Caco-2 (cell line): ENCODE data around the gene ZSCAN2. TPM values are rescaled to one million over a fixed set of nuclear protein-coding genes. Genes with fewer than 3 reads are reported as not detected.

Experiments
- BruUV-seq: library from RNA; stranded (reverse); fragments of 400-500 nt; replicated peaks from 2 replicates; lab custom pipeline; 2021; lab: Mats Ljungman, UMichigan
- CTCF ChIA-PET: fragments of 300-600 bp; sonication (Branson Sonifier 250); formaldehyde crosslinking; loops from one replicate; lab custom pipeline; 2022; ENCODE audit warnings: antibody characterized with exemption; lab: Charles Lee
- POLR2A ChIA-PET: fragments of 300-600 bp; sonication (Branson Sonifier 250); formaldehyde crosslinking; loops from one replicate; lab custom pipeline; 2022; ENCODE audit warnings: antibody characterized with exemption; lab: Charles Lee
- DNase-seq, 2 experiments: peaks; one replicate each; pipeline versions ENCODE4 v3.0.0 to v3.0.0-alpha.2; 2020 to 2022
- H3K27me3 ChIP-seq: replicated peaks from 2 replicates; pipeline ENCODE4 v1.6.0; 2011; ENCODE audit warnings: low read length; ENCODE audit not compliant: control insufficient read depth, insufficient read depth
- H3K36me3 ChIP-seq: 2 replicates; pipeline ENCODE4 v1.5.1; 2011; ENCODE audit warnings: low read length; ENCODE audit not compliant: control insufficient read depth, insufficient read depth
- H3K4me1 ChIP-seq: fragments of 250-450 bp; sonication (Bioruptor Pico); 2 replicates; pipeline ENCODE4 v1.5.1; 2020; ENCODE audit warnings: mild to moderate bottlenecking
- H3K4me3 ChIP-seq: 2 replicates; pipeline ENCODE4 v1.5.1; 2011; ENCODE audit warnings: low read depth, mild to moderate bottlenecking, control low read depth, low read length
- H3K9me3 ChIP-seq: fragments of 250-450 bp; sonication (Bioruptor Pico); 2 replicates; pipeline ENCODE4 v1.5.1; 2020; ENCODE audit warnings: mild to moderate bottlenecking, moderate library complexity
- H3K27ac Mint-ChIP-seq: one replicate; pipeline ENCODE4 v1.8.0; 2022; ENCODE audit warnings: mixed read lengths; ENCODE audit not compliant: unreplicated experiment
- H3K27me3 Mint-ChIP-seq: one replicate; pipeline ENCODE4 v1.8.0; 2022; ENCODE audit warnings: mixed read lengths; ENCODE audit not compliant: insufficient read depth, unreplicated experiment
- H3K36me3 Mint-ChIP-seq: one replicate; pipeline ENCODE4 v1.8.0; 2022; ENCODE audit warnings: mild to moderate bottlenecking, mixed read lengths; ENCODE audit not compliant: insufficient read depth, unreplicated experiment
- H3K4me1 Mint-ChIP-seq: one replicate; pipeline ENCODE4 v1.8.0; 2022; ENCODE audit warnings: low read depth, mixed read lengths; ENCODE audit not compliant: unreplicated experiment
- H3K4me3 Mint-ChIP-seq: one replicate; pipeline ENCODE4 v1.8.0; 2022; ENCODE audit warnings: mild to moderate bottlenecking, moderate library complexity, mixed read lengths; ENCODE audit not compliant: unreplicated experiment
- H3K9me3 Mint-ChIP-seq: one replicate; pipeline ENCODE4 v1.8.0; 2022; ENCODE audit warnings: mixed read lengths; ENCODE audit not compliant: unreplicated experiment
- CTCF ChIP-seq, 2 experiments: fragments of 200-600 bp in 1 of 2; IDR thresholded peaks; 1 replicate in 1 of 2; 2 replicates in 1 of 2; pipeline versions ENCODE4 v1.5.1 to v1.8.0; 2011 to 2022; ENCODE audit warnings: antibody characterized with exemption in 1 of 2, control low read depth in 1 of 2, inconsistent platforms in 1 of 2, low read depth in 1 of 2, low read length in 1 of 2, mild to moderate bottlenecking in 1 of 2, moderate library complexity in 1 of 2; ENCODE audit not compliant: insufficient read depth in 1 of 2, severe bottlenecking in 1 of 2, unreplicated experiment in 1 of 2
- intact Hi-C: fragments of 100-400 bp; cut with micrococcal nuclease; formaldehyde crosslinking; loops from one replicate; pipeline ENCODE4 v1.10.0; 2022; ENCODE audit not compliant: unreplicated experiment
- total RNA-seq: library from RNA; stranded (reverse); gene quantifications from 2 replicates; pipeline ENCODE4 v1.2.3, GENCODE V29; 2022

Gene ZSCAN2
- total RNA-seq, 1 experiment from 2014 or later = 12.9 TPM

GRCh38 chr15:84668221-84668982 is 67.6 kb downstream of the ZSCAN2 start:
- H3K27me3 Mint-ChIP-seq = no peaks in the 10 kb centered on the region
- no peak overlapping the region for H3K27ac Mint-ChIP-seq
- no peaks in the 10 kb centered on the region for H3K9me3 Mint-ChIP-seq
- intact Hi-C loops = no loop called here
- H3K36me3 Mint-ChIP-seq = peaks cover 63% of the 10 kb centered on the region
- peaks cover 4% of the 10 kb centered on the region for H3K4me1 Mint-ChIP-seq
- H3K27me3 ChIP-seq = no peaks in the 10 kb centered on the region
- no peak overlapping the region for H3K4me3 Mint-ChIP-seq
- H3K9me3 ChIP-seq = no peaks in the 10 kb centered on the region
- H3K4me3 ChIP-seq = no peak overlapping the region
- no peak for DNase-seq
- ChIA-PET POLR2A (no interaction called here), CTCF (no interaction called here)
- TF ChIP-seq CTCF (IDR thresholded peaks at IDR 0.05; ENCODE audit: insufficient read depth in 1 of 2, low read depth in 1 of 2, low read length in 1 of 2, severe bottlenecking in 1 of 2, unreplicated experiment in 1 of 2) = no peak
- H3K36me3 ChIP-seq = no peaks in the 10 kb centered on the region; the same call in 1 of the 2 replicates
- no TSS peak for BruUV-seq
- no peaks in the 10 kb centered on the region for H3K4me1 ChIP-seq

- Histone ChIP-seq H3K36me3 (no peaks in the 10 kb centered on the region; the same call in 1 of the 2 replicates), H3K9me3 (no peaks in the 10 kb centered on the region), H3K27me3 (no peaks in the 10 kb centered on the region), H3K4me3 (no peak overlapping the region), H3K4me1 (no peaks in the 10 kb centered on the region)
- H3K4me1 Mint-ChIP-seq = peaks cover 6% of the 10 kb centered on the region
- CTCF ChIA-PET = no interaction called here
- peaks cover 62% of the 10 kb centered on the region for H3K36me3 Mint-ChIP-seq
- H3K4me3 Mint-ChIP-seq = no peak overlapping the region
- TSS peak; percentile 87 for BruUV-seq
- H3K9me3 Mint-ChIP-seq = no peaks in the 10 kb centered on the region
- no peak overlapping the region for H3K27ac Mint-ChIP-seq
- intact Hi-C loops = no loop called here
- no peak for TF ChIP-seq CTCF (IDR thresholded peaks at IDR 0.05; ENCODE audit: insufficient read depth in 1 of 2, low read depth in 1 of 2, low read length in 1 of 2, severe bottlenecking in 1 of 2, unreplicated experiment in 1 of 2)
- POLR2A ChIA-PET = interaction anchor here (0.6 kb wide), 1 partner anchor 10 kb away, joined by 3 read pairs; no protein-coding TSS in a partner anchor
- DNase-seq = no peak
- H3K27me3 Mint-ChIP-seq = no peaks in the 10 kb centered on the region
Observed at GRCh38 chr15:84669726-84670125, 68.9 kb downstream of the ZSCAN2 start.

- DNase-seq = no peak
- ChIA-PET CTCF (no interaction called here), POLR2A (no interaction called here)
- H3K36me3 ChIP-seq = no peaks in the 10 kb centered on the region
- intact Hi-C loops = no loop called here
- Mint-ChIP-seq H3K4me3 (no peak overlapping the region), H3K4me1 (peaks cover 6% of the 10 kb centered on the region), H3K27ac (no peak overlapping the region), H3K9me3 (no peaks in the 10 kb centered on the region), H3K27me3 (no peaks in the 10 kb centered on the region), H3K36me3 (peaks cover 62% of the 10 kb centered on the region)
- H3K27me3 ChIP-seq = no peaks in the 10 kb centered on the region
- BruUV-seq = no TSS peak
- no peak for TF ChIP-seq CTCF (IDR thresholded peaks at IDR 0.05; ENCODE audit: insufficient read depth in 1 of 2, low read depth in 1 of 2, low read length in 1 of 2, severe bottlenecking in 1 of 2, unreplicated experiment in 1 of 2)
- no peaks in the 10 kb centered on the region for H3K9me3 ChIP-seq
- H3K4me3 ChIP-seq = no peak overlapping the region
- no peaks in the 10 kb centered on the region for H3K4me1 ChIP-seq
Observed at GRCh38 chr15:84671211-84671610, 70.4 kb downstream of the ZSCAN2 start.

Other genes with a start within 250 kb of the ZSCAN2 start
- 32.5 and 32.7 TPM in 2 replicates for gene WDR73, start 53.3 kb downstream of the ZSCAN2 start, total RNA-seq
- gene NMB, start 57.2 kb downstream of the ZSCAN2 start, total RNA-seq = 7.5 and 8.6 TPM in 2 replicates
- 200 and 211 TPM in 2 replicates for gene SEC11A, start 115.1 kb downstream of the ZSCAN2 start, total RNA-seq
- gene ZNF592, start 147.6 kb downstream of the ZSCAN2 start, total RNA-seq = 29.1 and 30.6 TPM in 2 replicates
- gene ALPK3, start 216.3 kb downstream of the ZSCAN2 start, total RNA-seq = 0.43 and 0.95 TPM in 2 replicates